ENCODE results near the gene AGAP1. TPM values are rescaled to one million over a fixed set of nuclear protein-coding genes. Genes with fewer than 3 reads are reported as not detected.
A peak's percentile ranks its signal among the peaks of the same experiment; 100 is the strongest.

The AGAP1 gene
- total RNA-seq (2022) (56.4 and 63.8 TPM in 2 replicates), Bru-seq, nascent RNA (percentile 85 among the genes with signal in this experiment), BruChase-seq, experiment 1, labeled RNA remaining after a 6-hour chase (percentile 78 among the genes with signal in this experiment), BruChase-seq, experiment 2, labeled RNA remaining after a 2-hour chase (percentile 76 among the genes with signal in this experiment)
- long read RNA-seq, partial matches to known transcripts, result 2 of 17 reads
- long read RNA-seq, other reads (novel, unspliced or antisense), result 15 of 17 reads

DNA sequence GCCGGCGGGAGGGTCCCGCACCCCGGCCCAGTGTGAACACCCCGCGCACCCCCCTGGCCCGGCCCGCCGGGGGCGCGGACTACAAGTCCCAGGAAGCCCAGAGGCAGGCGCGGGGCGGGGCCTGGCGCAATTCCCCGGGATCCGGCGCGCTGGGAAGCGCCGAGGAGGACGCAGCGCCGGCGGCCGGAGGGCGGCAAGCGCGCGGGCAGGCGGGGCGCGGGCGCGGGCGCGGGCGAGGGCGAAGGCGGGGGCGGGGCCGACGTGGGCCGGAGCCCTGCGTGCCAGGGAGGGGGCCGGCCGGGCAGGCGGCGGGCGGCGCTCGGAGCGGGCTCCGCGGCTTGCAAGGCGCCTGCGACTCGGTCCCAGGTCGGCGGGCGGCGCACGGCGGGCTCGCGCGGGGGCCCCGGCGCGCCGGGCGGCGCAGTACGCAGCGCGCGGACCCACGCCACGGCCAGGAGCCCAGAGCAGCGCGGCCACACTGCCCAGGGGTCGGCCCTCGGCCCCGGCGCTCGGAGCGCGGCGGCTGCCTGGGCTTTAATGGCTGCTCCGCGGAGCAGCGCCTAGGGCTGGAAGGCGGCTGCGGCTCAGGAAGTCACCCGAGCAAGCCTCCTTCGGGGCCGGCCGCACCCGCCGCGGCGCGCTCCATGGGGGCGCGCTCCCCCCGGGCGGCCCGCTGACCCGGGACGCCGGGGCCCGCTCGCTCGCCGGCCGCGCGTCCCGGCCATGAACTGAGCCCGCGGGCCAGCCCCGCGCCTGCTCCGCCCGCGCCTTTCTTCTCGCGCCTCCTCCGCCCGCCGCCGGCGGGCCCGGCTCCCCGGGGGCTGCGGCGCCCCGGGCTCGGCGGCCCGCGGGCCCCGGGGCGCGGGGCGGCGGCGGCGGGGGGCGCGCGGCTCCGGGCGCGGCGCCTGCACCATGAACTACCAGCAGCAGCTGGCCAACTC lies at the start of gene AGAP1:
TSS of gene AGAP1 (plus strand) at position 269 of the 941 bp plus-strand sequence.
- Mint-ChIP-seq H3K4me3 (ENCODE audit: low read depth, unreplicated experiment) (peak within 1 kb of the TSS; percentile 79), H3K36me3 (ENCODE audit: insufficient read depth, unreplicated experiment) (peaks cover 43% of the 10 kb centered on the region), H3K9me3 (ENCODE audit: low read depth, unreplicated experiment) (peaks cover 4% of the 10 kb centered on the region), H3K4me1 (ENCODE audit: low read depth, unreplicated experiment) (peaks cover 18% of the 10 kb centered on the region), H3K27me3 (ENCODE audit: unreplicated experiment) (peaks cover 19% of the 10 kb centered on the region), H3K27ac (ENCODE audit: unreplicated experiment) (peak within 1 kb of the TSS; percentile 62)
- CTCF ChIA-PET, result no interaction called here
- no TSS peak for BruUV-seq (replicated peaks)
- TF ChIP-seq, protein P1, sequence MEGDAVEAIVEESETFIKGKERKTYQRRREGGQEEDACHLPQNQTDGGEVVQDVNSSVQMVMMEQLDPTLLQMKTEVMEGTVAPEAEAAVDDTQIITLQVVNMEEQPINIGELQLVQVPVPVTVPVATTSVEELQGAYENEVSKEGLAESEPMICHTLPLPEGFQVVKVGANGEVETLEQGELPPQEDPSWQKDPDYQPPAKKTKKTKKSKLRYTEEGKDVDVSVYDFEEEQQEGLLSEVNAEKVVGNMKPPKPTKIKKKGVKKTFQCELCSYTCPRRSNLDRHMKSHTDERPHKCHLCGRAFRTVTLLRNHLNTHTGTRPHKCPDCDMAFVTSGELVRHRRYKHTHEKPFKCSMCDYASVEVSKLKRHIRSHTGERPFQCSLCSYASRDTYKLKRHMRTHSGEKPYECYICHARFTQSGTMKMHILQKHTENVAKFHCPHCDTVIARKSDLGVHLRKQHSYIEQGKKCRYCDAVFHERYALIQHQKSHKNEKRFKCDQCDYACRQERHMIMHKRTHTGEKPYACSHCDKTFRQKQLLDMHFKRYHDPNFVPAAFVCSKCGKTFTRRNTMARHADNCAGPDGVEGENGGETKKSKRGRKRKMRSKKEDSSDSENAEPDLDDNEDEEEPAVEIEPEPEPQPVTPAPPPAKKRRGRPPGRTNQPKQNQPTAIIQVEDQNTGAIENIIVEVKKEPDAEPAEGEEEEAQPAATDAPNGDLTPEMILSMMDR (IDR thresholded peaks at IDR 0.05; ENCODE audit: unreplicated experiment), result no peak
- intact Hi-C loops (cut with micrococcal nuclease; ENCODE audit: unreplicated experiment), result loop anchor here (2.0 to 10.0 kb wide), 2 partner anchors 99 to 357 kb away; no protein-coding TSS in a partner anchor
- peak; percentile 95 for DNase-seq

DNA sequence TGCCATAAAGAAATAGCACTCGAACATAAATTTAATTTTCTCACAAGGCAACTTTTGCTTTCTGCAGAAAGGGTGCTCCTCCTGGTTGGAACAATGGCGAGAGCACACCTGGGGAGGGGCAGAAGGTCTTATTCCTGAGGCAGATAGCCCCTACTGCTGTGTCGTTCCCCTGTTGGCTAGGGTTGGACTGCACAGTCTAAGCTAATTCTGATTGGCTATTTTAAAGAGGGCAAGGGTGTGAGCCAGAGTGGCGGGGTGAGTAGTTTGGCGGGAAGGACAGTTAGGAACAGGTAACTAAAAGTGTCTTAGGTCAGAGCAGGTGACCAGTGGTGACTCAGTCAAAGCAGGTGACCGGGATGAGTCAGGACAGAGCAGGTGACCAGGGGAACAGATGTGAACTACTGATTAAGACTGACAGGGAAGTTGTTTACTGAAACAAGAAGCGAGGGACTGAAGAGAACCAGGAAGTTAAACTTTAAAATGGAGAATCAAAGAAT lies 49.7 kb upstream of the AGAP1 start:
- peaks cover 18% of the 10 kb centered on the region for H3K27me3 Mint-ChIP-seq (ENCODE audit: unreplicated experiment)
- CTCF ChIA-PET, result interaction anchor here (1.1 kb wide), 1 partner anchor 67 kb away, joined by 3 read pairs; no protein-coding TSS in a partner anchor
- peak overlapping the region; percentile 18 for H3K4me3 Mint-ChIP-seq (ENCODE audit: low read depth, unreplicated experiment)
- H3K36me3 Mint-ChIP-seq (ENCODE audit: insufficient read depth, unreplicated experiment), result peaks cover 17% of the 10 kb centered on the region
- peak overlapping the region; percentile 94 for H3K27ac Mint-ChIP-seq (ENCODE audit: unreplicated experiment)
- TF ChIP-seq, protein P1 (IDR thresholded peaks at IDR 0.05; ENCODE audit: unreplicated experiment), result no peak
- H3K9me3 Mint-ChIP-seq (ENCODE audit: low read depth, unreplicated experiment), result peaks cover 8% of the 10 kb centered on the region
- intact Hi-C loops (cut with micrococcal nuclease; ENCODE audit: unreplicated experiment), result no loop called here
- peaks cover 14% of the 10 kb centered on the region for H3K4me1 Mint-ChIP-seq (ENCODE audit: low read depth, unreplicated experiment)
- BruUV-seq (replicated peaks), result no TSS peak
- peak; percentile 75 for DNase-seq

DNA sequence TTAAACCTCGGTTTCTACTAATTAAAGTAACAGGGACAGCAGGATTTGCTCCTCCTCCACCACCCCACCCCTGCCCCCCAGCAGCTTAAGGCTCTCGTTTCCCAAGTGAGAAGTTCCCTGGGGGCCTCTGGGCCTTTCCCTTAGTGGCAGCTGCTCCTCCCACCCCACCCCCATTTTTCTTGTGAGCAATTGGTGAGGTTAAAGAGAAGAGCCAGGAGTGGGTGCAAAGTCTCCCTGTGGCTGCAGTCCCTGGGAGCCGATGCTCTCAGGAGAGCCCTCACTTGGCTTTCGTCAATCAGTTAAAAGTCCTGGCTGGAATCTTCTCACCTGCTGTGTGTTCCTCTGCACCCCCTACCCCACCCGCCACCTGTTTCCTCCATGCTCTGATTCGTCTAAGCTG lies 48.7 kb upstream of the AGAP1 start:
- CTCF ChIA-PET, result no interaction called here
- peaks cover 9% of the 10 kb centered on the region for H3K27me3 Mint-ChIP-seq (ENCODE audit: unreplicated experiment)
- H3K4me3 Mint-ChIP-seq (ENCODE audit: low read depth, unreplicated experiment), result peak overlapping the region; percentile 18
- BruUV-seq (replicated peaks), result no TSS peak
- peaks cover 20% of the 10 kb centered on the region for H3K4me1 Mint-ChIP-seq (ENCODE audit: low read depth, unreplicated experiment)
- TF ChIP-seq, protein P1 (IDR thresholded peaks at IDR 0.05; ENCODE audit: unreplicated experiment), result no peak
- peak overlapping the region; percentile 94 for H3K27ac Mint-ChIP-seq (ENCODE audit: unreplicated experiment)
- DNase-seq, result no peak
- intact Hi-C loops (cut with micrococcal nuclease; ENCODE audit: unreplicated experiment), result no loop called here
- peaks cover 8% of the 10 kb centered on the region for H3K9me3 Mint-ChIP-seq (ENCODE audit: low read depth, unreplicated experiment)
- peaks cover 17% of the 10 kb centered on the region for H3K36me3 Mint-ChIP-seq (ENCODE audit: insufficient read depth, unreplicated experiment)

DNA sequence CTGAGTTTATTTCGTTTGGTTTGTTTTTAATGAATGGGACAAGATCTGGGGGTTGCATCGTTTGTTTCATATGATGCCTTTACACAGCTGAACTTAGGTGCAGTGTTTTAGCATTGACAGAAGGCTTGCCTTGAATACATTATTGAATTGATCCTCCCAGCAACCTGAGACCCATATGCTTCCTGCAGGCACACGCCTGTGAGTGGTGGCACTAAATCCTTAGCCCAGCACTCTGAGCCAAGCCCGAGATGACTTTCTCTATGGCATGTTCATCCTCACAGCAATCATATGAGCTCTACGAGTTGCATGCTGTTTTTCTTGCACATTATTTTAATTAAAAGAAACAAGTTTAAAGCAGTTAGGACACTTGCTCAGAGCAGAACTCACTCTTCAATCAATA lies 47.8 kb upstream of the AGAP1 start:
- H3K27me3 Mint-ChIP-seq (ENCODE audit: unreplicated experiment), result no peaks in the 10 kb centered on the region
- no TSS peak for BruUV-seq (replicated peaks)

More for the DNA sequence above, 47.8 kb upstream of the AGAP1 start:
- Mint-ChIP-seq H3K4me3 (ENCODE audit: low read depth, unreplicated experiment) (no peak overlapping the region), H3K4me1 (ENCODE audit: low read depth, unreplicated experiment) (peaks cover 20% of the 10 kb centered on the region), H3K27ac (ENCODE audit: unreplicated experiment) (no peak overlapping the region), H3K9me3 (ENCODE audit: low read depth, unreplicated experiment) (peaks cover 8% of the 10 kb centered on the region), H3K36me3 (ENCODE audit: insufficient read depth, unreplicated experiment) (peaks cover 17% of the 10 kb centered on the region)
- CTCF ChIA-PET, result no interaction called here
- intact Hi-C loops (cut with micrococcal nuclease; ENCODE audit: unreplicated experiment), result no loop called here
- no peak for DNase-seq
- TF ChIP-seq, protein P1 (IDR thresholded peaks at IDR 0.05; ENCODE audit: unreplicated experiment), result no peak

Measured in Calu3 (cell line).